ENCODE results near the gene PEF1.
A peak's percentile ranks its signal among the peaks of the same experiment; 100 is the strongest.

Gene PEF1, protein sequence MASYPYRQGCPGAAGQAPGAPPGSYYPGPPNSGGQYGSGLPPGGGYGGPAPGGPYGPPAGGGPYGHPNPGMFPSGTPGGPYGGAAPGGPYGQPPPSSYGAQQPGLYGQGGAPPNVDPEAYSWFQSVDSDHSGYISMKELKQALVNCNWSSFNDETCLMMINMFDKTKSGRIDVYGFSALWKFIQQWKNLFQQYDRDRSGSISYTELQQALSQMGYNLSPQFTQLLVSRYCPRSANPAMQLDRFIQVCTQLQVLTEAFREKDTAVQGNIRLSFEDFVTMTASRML

DNA sequence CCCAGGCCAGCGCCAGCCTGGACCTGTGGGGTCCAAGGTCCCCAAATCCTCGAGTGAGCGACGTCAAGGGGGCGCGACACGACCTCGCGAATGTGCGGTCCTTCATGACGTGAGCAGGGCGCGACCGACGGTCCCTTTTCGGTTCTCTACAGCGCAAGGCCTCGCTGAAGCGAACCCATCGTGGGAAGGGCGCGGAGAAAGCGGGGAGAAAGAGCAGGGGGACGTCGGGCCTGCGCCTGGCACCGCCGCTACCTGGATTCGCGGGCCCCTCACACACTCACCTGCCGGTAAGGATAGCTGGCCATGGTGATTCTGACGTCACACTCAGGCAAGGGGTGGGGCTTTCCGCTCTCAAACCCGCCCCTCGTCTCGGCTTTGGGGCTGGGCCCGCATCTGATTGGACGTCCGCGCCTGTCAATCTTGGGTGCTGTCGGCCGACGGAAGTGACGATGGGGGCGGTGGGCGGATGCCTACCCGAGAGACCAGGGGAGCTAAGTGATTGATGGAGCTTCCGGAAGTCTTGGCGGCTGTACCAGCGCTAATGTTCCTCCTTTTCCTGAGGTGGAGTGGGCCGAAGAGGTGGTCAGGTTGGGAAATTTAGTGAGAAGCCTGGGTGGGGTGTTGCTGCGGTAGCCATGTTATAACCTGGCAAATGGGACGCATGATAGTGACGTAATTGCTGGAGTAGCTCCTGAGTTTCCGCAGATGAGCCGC is at the start of gene PEF1:
Gene PEF1, minus strand, starts transcription at position 317 of the 714 bp plus-strand sequence. Its CDS starts 12 bp downstream, at position 305.
- peak; percentile 99 for DNase-seq

DNA sequence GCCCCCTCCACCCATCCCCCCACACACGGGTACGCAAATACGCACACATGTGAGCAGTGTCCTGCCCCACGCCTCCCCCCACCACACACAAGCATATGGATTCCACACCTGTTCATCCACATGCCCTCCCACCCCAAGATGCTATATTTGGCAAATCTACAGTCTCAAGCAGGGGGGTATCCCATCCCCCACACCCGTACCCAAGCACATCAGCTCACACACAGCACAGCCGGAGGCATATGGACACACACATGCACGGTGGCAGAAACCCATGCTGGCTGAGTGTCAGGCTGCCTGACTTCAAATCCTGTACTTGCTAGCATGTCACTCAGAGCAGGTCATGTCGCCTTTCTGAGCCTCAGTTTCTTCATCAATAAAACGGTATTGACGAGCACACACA is 48.6 kb upstream of the PEF1 start:
- no peak for DNase-seq

DNA sequence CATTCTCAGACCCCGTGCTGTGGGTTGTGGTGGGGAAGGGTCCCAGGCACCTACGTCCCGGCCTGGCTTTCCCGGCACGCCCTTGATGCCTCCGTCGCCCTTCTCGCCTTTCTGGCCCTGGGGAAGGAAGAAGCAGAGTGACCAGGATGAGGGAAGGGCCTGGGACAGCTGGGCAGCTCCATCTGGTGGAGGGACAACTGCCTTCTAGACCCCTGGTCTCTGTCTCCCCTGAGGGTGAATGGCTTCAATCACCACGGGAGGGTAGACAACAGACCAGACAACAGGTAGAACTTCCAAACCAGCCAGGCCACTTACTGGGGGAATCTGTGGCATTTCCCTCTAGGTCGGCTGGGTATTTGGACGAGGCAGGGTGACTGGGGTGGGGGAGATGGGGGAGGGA is 47.3 kb upstream of the PEF1 start:
- DNase-seq = no peak

DNA sequence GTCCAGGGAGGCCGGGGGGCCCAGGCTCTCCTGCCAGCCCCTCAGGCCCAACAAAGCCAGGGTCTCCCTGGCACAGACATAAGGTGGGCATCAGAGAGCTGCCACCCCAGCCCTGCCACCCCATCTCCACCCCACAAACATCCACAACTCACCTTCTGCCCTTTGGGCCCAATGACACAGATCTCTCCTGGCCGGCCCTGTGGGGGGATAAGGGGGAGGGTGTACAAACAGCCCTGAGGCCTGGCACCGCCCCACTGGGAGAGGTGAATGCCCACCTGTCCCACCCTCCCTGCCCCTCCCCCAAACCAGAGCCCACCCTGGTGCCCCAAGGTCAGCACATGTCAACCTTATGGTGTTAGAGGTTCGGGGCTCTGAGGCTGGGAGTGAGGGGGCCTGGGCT is 46.8 kb upstream of the PEF1 start:
- no peak for DNase-seq

DNA sequence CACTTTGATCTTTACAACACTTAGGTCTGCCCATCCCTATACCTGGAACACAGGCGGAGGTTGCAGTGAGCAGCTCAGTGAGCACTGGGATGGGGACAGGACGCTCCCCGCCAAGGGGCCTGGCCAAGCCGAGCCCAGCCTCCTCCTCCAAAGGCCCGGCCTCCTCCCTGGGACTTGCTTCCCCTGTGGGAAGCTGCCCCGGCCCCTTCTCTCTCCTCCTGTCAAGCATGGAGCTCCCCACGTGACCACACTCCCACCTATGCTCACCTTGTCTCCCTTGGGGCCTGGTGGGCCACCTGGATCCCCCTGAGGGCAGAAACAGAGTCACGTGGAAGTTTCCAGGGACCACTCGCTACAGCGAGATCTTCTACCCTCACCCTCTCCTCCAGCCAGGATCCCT is 46.2 kb upstream of the PEF1 start:
- no peak for DNase-seq

DNA sequence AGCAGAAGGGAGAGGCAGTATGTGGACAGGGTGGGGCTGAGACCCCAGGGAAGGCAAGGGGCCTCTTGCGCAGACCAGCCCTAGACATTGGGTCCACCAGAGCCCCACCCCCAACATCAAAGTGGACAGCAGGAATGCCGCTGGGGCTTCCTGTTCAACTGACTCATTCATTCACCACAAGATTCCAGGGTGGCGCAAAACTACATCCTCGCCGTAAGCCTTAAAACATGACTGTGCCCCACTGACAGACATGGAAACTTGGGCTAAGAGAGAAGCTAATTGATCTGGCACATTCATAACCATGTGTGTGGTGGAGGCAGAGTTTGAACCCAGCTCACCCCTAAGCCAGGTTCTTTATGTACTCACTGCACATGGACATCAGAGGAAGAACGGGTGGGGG is 45.2 kb upstream of the PEF1 start:
- DNase-seq = no peak

DNA sequence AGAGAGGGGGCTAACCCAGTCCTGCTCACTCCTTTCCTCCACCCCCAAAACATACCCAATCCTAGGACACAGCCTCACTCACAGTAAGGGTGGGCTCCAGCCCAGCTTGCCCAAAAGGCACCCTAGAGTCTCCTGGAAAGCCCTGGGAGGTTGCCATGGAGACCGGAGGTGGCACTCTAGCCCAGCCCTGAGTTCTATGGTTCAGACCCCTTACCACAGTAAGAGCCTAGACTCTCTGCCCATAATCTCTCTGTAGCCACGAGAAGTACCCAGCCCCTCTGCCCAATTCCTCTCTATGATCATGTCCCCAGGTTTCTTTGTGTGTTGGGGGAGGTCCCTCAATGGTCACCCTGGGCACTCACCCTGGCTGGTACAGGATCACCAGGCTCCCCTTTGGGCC is 44.7 kb upstream of the PEF1 start:
- DNase-seq = no peak

DNA sequence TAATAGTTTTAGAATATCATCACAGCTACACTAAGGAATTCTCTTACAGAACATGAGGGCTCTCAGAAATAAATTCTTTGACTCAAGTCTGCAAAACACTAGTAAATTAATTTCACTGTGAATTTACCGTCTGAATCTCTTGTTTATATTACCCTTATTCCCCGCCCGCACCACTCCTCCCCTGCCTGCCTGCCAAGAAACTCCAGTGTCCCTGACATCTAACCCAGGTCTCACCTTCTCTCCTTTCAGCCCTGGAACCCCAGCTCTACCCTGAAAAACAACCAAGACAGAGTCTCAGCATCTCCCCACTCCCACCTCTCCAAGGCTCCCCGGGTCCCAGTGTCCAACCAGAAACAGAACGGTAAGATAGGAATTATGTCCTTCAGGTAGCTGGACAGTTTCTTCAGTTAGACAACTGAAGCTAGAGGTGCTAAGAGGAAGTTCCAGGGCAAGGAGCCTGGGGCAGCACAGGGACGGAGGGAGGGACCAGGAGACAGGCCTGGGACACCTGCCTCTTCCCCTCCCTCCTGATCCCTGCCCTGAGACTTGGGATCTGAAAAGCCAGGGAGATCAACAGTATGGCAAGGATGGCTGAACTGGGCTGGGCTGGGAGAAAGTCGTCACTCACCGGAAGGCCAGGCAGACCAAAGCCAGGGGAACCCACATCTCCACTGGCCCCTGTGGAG is 43.7 kb upstream of the PEF1 start:
- DNase-seq = no peak

DNA sequence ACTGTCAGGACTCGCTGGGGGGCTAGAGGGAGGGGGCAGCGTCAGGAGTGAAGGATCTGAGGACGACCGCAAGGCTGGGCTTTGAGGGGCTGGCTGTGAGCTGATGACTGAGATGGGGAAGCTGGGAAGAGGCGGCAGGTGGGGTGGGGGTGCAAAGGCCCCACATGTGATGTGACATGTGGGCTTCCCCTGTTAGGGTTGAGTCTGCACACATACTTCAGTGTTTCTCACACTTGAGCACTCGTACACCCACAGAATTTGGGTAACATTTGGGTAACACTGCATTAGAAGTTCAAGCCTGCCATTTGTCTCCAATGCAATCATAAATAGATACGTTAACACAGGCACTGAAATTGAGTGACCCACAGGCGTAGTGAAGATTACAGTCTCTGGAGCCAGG is 42.9 kb upstream of the PEF1 start:
- no peak for DNase-seq

DNA sequence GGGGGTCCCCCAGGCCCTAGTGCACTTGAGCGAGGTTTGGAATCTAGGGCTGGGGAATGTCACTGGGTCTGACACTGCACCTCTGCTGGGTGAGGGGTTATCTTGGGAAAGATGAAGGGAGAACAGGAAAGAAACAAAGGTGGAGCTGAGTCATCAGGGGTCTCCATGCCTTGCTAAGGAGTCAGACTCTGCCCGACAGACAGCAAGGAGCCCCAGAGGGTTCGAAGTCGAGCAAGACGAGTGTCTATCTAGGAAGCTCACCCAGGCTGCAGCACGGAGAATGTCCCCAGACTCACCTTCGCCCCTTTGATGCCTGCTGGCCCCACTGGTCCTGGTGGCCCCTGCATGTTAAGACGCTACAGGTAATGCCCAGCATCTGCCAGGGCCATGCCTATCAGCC is 41.1 kb upstream of the PEF1 start:
- no peak for DNase-seq

DNA sequence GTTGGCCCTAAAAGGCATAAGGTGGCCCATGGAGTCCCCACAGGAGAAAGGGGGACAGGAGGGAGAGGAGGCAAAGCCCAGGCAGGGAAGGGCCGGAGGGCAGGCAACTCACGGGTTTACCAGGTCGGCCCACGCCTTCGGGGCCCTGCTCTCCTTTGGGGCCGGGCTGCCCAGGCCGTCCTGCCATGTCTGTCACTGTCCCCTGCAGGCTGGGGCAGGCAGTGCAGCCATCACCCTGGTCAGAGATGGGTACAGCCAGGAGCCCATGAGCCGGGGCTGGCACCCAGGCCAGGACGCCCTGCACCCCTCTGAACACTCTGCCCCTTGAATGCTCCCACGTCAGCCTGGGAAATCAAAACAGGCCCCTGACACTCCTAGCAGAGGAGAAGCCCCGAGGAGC is 39.3 kb upstream of the PEF1 start:
- no peak for DNase-seq

DNA sequence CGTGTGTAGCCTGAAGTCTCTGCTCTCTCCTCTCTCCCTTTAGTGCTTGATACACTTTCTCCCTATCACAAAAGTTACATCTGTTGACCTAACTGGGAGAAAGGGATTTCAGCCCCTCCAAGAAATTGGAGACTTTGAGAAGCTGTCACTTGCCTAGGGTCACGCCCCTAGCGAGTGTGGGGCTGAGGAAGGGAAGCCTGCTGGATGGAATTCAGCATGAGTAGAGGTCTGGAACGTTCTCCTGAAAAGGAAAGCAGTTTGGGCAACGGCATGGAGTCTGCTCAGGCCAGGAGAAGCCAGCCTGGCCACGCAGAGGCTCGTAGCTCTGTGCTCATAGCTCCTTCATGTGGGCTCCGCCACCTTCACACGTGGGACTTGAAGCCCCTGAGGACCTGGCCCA is 36.7 kb upstream of the PEF1 start:
- no peak for DNase-seq

DNA sequence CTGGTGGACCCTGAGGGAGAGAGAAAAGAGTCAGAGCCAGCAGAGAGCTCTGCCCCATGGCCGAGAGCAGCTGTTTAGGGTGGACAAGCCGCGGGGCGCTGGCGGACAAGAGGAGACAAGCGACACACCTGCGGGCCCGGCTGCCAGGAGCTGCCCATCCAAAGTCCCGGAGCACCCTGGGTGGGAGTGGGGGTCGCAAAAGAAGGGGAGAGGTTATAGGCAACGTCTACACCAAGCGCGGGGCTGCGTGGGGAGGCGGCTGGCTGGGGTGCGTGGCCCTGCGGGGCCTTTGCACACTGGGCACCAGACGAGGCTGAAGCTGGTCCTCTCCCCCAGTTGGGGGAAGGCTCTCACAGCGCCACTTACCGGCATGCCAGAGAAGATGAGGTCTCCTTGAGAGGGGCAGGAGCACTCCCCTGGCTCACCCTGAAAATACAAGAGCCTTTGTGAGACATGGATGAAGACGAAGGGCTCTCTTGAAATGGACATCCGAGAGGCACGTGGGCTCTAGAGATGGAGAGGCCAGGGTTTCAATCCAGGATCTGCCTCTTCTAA is 35.1 kb upstream of the PEF1 start:
- DNase-seq = no peak

DNA sequence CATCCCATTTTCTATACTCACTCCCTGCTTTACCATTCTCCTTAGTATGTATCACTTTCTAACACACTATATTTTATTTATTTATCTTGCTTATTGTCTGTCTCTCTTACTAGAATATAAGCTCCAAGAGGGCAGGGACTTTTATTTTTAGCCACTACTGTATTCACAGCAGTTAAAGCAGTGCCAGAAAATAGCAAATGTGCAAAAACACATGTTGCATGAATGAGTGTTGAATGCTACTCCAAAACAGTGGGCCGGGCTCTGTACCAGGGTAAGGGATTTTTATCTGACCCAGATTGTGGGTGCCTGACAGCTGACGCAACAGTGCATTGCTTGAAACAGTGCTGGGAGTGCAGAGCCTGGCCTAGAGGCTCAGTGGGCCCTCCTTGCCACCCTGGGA is 34.4 kb upstream of the PEF1 start:
- no peak for DNase-seq

DNA sequence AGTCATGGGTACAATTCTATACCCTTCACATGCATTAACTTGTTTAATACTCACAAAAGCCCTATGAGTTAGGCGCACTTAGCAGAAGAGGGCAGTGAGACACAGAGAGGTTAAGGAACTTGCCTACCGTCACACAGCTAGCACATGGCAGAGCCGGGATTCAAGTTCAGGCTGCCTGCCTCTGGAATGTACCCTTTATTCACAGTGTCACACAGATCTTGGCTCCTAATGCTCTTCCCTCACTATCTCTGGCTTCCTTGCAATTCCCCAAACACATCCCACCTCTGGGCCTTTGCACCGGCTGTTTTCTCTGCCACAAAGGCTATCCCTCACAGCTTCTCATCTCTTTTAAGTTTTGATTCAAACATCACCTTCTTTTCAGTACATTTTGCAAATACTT is 34.0 kb upstream of the PEF1 start:
- no peak for DNase-seq

DNA sequence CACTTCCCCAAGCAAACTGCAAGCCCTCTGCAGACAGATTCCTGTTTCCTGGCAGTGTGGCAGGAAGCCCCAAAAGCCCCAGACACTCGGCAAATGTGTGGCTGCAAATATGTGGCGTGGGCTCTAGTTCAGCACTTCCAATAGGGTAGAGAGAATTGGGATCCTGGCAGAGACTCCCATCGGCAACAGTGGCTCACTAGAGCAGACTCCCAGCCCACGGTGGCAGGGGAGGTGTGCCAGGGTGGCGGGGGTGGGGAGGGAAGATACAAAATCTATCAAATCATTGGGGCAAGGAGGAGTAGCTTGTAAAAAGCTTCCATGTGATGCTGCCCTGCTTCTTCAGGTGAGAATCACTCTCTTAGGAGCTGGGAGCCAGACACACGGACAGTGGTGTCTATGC is 33.3 kb upstream of the PEF1 start:
- no peak for DNase-seq

DNA sequence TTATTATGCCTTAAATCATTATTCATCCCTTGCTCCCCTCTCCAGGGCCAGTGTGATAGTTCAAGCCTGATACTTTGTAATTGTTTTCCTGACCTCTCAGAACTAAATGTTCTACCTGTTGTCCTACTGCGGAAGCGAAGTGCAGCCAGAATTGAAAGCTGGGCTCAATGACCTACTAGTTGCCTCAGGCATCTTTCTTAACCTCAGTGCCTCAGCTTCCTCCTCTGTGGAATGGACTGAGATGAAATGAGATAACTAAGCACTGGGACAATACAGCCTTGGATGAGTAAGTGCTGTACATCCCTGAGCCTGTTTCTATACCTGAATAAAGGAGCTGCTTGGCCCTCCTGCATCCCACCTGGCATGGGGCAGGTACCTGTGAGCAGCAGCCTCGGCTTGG is 32.7 kb upstream of the PEF1 start:
- DNase-seq = no peak

DNA sequence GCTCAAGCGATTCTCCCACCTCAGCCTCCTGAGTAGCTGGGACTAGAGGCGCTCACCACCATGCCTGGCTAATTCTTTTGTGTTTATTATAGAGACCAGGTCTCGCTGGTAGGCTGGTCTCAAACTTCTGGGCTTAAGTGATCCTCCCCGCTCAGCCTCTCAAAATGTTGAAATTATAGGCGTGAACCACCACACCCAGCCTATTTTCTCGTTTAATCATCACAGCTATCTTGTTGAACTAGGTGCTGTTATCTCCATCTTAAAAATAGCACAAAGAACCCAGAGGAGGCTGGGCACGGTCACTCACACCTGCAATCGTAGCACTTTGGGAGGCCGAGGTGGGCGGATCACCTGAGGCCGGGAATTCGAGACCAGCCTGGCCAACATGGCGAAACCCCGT is 31.1 kb upstream of the PEF1 start:
- DNase-seq = no peak

DNA sequence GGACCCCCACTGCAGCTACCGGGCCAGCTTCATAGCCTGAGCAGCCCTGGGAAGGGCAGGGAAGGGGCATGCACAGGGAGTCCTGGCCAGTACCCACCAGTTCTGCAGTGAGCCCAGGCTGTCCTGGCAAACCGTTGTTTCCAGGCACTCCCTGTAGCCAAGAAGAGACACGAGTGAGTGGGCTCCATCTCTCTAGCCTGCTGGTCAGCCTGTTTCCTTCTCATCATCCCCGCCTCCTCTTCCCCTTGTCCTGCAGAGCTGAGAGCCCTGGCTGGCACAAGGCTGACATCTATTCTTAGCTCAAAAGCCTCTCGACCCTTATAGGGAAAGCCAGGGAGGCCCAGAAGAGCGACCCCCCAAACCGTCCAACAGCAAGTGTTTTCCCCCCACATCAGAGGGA is 30.5 kb upstream of the PEF1 start:
- no peak for DNase-seq

DNA sequence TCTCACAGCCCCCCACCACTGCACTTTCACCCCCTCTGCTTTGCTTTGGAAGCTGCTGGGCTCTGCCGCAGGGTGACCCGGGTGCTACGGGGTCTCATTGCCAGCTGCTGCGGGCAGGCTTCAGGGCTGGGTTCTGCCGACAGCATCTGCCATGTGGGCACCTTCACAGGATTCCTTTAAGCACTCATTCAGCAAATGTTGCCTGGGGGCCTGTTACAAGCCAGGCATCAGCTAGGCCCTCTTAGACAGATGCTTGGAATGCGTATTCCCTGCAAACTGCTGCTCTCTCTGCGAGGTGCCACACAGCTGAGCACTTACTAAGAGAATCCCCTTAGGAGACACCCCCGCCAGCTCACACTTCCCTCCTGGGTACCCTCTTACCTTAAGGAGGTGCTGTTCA is 29.9 kb upstream of the PEF1 start:
- no peak for DNase-seq

DNA sequence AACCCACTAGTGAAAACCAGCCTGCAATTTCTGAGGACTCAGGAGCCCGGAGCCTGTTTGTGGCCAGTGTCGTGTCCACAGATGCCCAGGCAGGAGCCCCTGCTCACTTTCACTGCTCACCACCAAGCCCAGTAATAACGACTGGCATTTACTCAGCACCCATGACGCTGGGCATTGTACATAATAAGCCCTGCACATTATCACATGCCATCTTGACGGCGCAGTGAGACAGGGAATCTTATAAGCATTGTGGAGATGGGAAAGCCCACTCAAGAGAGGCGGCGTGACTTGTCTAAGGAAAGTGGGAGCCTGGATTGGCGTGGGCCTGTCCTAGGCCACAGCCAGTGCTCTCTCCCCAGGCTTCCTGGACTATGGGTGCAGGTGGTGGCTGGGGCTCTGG is 28.8 kb upstream of the PEF1 start:
- no peak for DNase-seq

DNA sequence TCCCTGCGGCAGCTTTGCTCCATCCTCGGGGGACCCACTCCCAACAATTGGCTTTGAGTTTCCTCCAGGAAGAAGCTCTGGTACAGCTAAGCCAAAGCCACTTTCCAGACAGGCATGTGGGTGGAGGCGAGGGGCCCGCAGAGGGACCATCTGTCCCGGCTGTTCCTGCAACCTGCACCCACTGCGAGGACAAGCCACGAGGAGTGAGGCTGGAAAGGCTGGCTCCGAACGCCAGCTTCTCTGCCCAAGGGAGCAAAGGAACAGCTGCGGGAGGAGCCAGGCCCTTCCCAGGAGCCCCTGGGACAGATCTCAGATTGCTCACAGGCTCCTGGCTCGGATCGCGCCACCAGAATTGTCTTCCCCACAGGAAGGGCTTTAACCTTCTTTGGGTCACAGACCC is 28.3 kb upstream of the PEF1 start:
- DNase-seq = no peak

DNA sequence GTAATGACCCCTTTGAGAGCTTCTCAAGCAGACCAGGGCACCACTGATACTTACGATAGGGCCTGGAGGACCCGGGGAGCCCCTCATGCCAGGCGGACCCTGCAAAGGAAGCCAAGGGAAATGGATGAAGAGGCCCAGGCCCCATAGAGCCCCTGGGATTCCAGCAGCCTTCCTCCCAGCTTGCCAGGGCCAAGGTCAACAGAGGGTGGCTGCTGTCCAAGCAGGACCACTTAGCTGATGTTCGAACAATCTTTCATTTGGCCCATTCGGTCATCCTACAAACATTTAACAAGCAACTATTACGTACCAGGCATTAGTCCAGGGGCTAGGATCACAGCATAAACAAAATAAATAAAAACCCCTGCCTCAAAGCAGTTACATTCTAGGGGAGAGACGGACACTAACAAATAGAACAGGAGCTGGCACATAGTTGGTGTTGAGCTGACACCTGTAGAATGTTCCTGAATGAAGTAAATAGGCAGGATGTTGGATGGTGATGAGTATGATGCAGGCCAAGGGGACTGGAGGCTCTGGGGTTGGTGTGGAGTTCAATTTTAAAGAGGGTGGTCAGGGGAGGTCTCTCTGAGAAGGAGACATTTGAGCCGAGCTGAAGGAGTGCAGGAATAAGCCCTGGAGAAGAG is 27.0 kb upstream of the PEF1 start:
- DNase-seq = no peak

DNA sequence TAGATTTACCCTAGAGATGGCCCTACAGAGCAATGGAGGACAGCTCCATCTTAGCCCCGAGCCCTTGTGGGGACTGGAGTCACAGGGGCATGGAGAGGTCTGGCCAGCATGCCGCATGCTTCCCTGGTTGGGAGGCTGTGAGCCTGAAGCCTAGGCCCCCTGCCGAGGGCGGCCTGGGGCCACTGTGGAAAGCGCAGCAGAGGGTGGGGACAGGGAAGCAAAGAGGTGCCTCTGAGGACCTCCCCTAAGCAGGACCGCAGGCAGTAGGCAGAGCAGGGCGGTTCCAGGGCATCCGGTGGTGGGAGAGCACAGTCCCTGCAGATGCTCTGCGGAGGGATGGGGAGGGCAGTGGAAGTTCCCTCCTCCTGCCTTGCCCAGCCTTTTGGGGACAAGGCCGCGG is 26.5 kb upstream of the PEF1 start:
- DNase-seq = no peak

All from activated CD4-positive, alpha-beta T cell treated with anti-CD3 and anti-CD28 coated beads, Interleukin-2, amount 50 U/mL, for 4 hours (primary cell).